AG10803 (cell line): ENCODE measurements around the gene KIR2DL4.
"Not testable (repeated sequence)": the region's sequence is repeated elsewhere in the genome, so short reads cannot be mapped to it uniquely, and the experiment has no call there.

Experiments
- DNase-seq: peaks from one replicate; pipeline ENCODE4 v3.0.0; 2010; ENCODE audit warnings: low read depth
- H3K4me3 ChIP-seq: 2 replicates; pipeline ENCODE4 v1.5.1; 2011; ENCODE audit warnings: mild to moderate bottlenecking, low read length, control low read depth
- TF ChIP-seq, protein P1 (sequence below): conservative IDR thresholded peaks from 2 replicates; pipeline ENCODE4 v1.5.1; 2011; ENCODE audit warnings: mild to moderate bottlenecking, low read length, control low read depth, inconsistent platforms

Gene KIR2DL4

GRCh38 chr19:54850930-54851329 lies 47.5 kb downstream of the KIR2DL4 start:
- TF ChIP-seq, protein P1, sequence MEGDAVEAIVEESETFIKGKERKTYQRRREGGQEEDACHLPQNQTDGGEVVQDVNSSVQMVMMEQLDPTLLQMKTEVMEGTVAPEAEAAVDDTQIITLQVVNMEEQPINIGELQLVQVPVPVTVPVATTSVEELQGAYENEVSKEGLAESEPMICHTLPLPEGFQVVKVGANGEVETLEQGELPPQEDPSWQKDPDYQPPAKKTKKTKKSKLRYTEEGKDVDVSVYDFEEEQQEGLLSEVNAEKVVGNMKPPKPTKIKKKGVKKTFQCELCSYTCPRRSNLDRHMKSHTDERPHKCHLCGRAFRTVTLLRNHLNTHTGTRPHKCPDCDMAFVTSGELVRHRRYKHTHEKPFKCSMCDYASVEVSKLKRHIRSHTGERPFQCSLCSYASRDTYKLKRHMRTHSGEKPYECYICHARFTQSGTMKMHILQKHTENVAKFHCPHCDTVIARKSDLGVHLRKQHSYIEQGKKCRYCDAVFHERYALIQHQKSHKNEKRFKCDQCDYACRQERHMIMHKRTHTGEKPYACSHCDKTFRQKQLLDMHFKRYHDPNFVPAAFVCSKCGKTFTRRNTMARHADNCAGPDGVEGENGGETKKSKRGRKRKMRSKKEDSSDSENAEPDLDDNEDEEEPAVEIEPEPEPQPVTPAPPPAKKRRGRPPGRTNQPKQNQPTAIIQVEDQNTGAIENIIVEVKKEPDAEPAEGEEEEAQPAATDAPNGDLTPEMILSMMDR, result no peak
- H3K4me3 ChIP-seq, result no peak overlapping the region
- no peak for DNase-seq

- H3K4me3 ChIP-seq, result no peak overlapping the region
- TF ChIP-seq, protein P1, result no peak
- DNase-seq, result no peak
These were observed 47.9 kb downstream of the KIR2DL4 start for GRCh38 chr19:54851353-54851752.

GRCh38 chr19:54855241-54855640 lies 51.8 kb downstream of the KIR2DL4 start:
- not testable (repeated sequence) for DNase-seq

DNA sequence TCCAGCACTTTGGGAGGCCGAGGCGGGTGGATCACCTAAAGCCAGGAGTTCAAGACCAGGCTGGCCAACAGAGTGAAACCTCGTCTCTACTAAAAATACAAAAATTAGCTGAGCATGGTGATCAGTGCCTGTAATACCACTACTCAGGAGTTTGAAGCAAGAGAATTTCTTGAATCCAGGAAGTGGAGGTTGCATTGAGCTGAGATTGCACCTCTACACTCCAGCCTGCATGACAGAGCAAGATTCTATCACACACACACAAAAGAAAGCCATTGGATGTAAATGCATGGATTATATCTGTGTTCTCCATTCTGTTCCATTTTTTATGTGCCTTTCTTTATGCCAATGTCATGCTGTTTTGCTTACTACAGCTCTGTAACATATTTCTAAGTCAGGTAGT lies 55.1 kb downstream of the KIR2DL4 start:
- DNase-seq, H3K4me3 ChIP-seq: not testable (repeated sequence)

More at GRCh38 chr19:54855241-54855640, 51.8 kb downstream of the KIR2DL4 start:
- not testable (repeated sequence) for H3K4me3 ChIP-seq

- H3K4me3 ChIP-seq, DNase-seq: not testable (repeated sequence)
These were observed 56.0 kb downstream of the KIR2DL4 start for GRCh38 chr19:54859421-54859820.

DNA sequence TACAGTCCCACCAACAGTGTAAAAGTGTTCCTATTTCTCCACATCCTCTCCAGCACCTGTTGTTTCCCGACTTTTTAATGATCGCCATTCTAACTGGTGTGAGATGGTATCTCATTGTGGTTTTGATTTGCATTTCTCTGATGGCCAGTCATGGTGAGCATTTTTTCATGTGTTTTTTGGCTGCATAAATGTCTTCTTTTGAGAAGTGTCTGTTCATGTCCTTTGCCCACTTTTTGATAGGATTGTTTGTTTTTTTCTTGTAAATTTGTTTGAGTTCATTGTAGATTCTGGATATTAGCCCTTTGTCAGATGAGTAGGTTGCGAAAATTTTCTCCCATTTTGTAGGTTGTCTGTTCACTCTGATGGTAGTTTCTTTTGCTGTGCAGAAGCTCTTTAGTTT lies 60.0 kb downstream of the KIR2DL4 start:
- not testable (repeated sequence) for DNase-seq

More for the DNA sequence above, 60.0 kb downstream of the KIR2DL4 start:
- not testable (repeated sequence) for H3K4me3 ChIP-seq
